HepG2 (cell line): ENCODE measurements around the gene XRCC5. TPM values are rescaled to one million over a fixed set of nuclear protein-coding genes. Genes with fewer than 3 reads are reported as not detected.

Source experiments
- BRF2 ChIP-seq: sonication (generic); formaldehyde crosslinking; IDR thresholded peaks from 2 replicates; pipeline ENCODE4 v1.8.1; 2022; ENCODE audit warnings: mild to moderate bottlenecking, missing genetic modification reagents
- DMAP1 ChIP-seq: IDR thresholded peaks from 2 replicates; pipeline ENCODE4 v1.6.1; 2016
- ESRRA ChIP-seq: sonication (generic); formaldehyde crosslinking; IDR thresholded peaks from 2 replicates; pipeline ENCODE4 v1.5.1; 2020; ENCODE audit warnings: mild to moderate bottlenecking, low read depth, missing genetic modification reagents
- HMG20A ChIP-seq: IDR thresholded peaks from 2 replicates; pipeline ENCODE4 v1.6.1; 2016; ENCODE audit warnings: borderline replicate concordance
- KDM1A ChIP-seq: IDR thresholded peaks from 2 replicates; pipeline ENCODE4 v1.6.1; 2016; ENCODE audit warnings: missing compliant biosample characterization
- KDM2A ChIP-seq: sonication (generic); formaldehyde crosslinking; IDR thresholded peaks from 2 replicates; pipeline ENCODE4 v1.4.0; 2020; ENCODE audit warnings: low read depth, missing genetic modification reagents, borderline replicate concordance
- KDM4B ChIP-seq: sonication (generic); formaldehyde crosslinking; IDR thresholded peaks from 2 replicates; pipeline ENCODE4 v1.4.0; 2020; ENCODE audit warnings: missing genetic modification reagents
- MYC ChIP-seq: sonication (generic); formaldehyde crosslinking; IDR thresholded peaks from 2 replicates; pipeline ENCODE4 v1.9.0; 2021; ENCODE audit warnings: missing genetic modification reagents, borderline replicate concordance
- NRL ChIP-seq: sonication (generic); formaldehyde crosslinking; IDR thresholded peaks from 2 replicates; pipeline ENCODE4 v1.5.0; 2020; ENCODE audit warnings: missing genetic modification reagents, mild to moderate bottlenecking, moderate library complexity, borderline replicate concordance
- SIN3A ChIP-seq: IDR thresholded peaks from 2 replicates; pipeline ENCODE4 v1.6.1; 2011; ENCODE audit warnings: low read depth, mild to moderate bottlenecking, control low read depth, low read length, borderline replicate concordance
- SIX4 ChIP-seq: sonication (generic); formaldehyde crosslinking; IDR thresholded peaks from 2 replicates; pipeline ENCODE4 v1.4.0; 2020; ENCODE audit warnings: missing genetic modification reagents
- SNAPC5 ChIP-seq: sonication (generic); formaldehyde crosslinking; IDR thresholded peaks from 2 replicates; pipeline ENCODE4 v1.8.1; 2023; ENCODE audit warnings: mild to moderate bottlenecking, missing genetic modification reagents, borderline replicate concordance
- SPEN ChIP-seq: sonication (generic); formaldehyde crosslinking; IDR thresholded peaks from 2 replicates; pipeline ENCODE4 v1.5.1; 2020; ENCODE audit warnings: low read depth, mild to moderate bottlenecking, missing genetic modification reagents
- TSC22D2 ChIP-seq: sonication (generic); formaldehyde crosslinking; IDR thresholded peaks from 2 replicates; pipeline ENCODE4 v1.5.1; 2020; ENCODE audit warnings: missing genetic modification reagents, mild to moderate bottlenecking, borderline replicate concordance
- XRCC5 ChIP-seq: fragments of 200-400 bp; formaldehyde crosslinking; optimal IDR thresholded peaks from 2 replicates; pipeline ENCODE3; 2017; ENCODE audit warnings: mild to moderate bottlenecking, low read length
- ZFAT ChIP-seq: sonication (generic); formaldehyde crosslinking; conservative IDR thresholded peaks from 2 replicates; pipeline ENCODE4 v1.8.1; 2023; ENCODE audit warnings: missing genetic modification reagents, inconsistent platforms
- ZNF205 ChIP-seq: IDR thresholded peaks from 2 replicates; pipeline ENCODE4 v1.6.1; 2018; ENCODE audit warnings: missing biosample characterization, missing genetic modification reagents
- ZNF501 ChIP-seq: sonication (generic); formaldehyde crosslinking; IDR thresholded peaks from 2 replicates; pipeline ENCODE4 v1.5.1; 2020; ENCODE audit warnings: mild to moderate bottlenecking, moderate library complexity, missing genetic modification reagents
- ZNF530 ChIP-seq: sonication (generic); formaldehyde crosslinking; IDR thresholded peaks from 2 replicates; pipeline ENCODE4 v1.5.0; 2020; ENCODE audit warnings: low read depth, mild to moderate bottlenecking, missing genetic modification reagents
- ZNF550 ChIP-seq: sonication (generic); formaldehyde crosslinking; IDR thresholded peaks from 2 replicates; pipeline ENCODE4 v1.4.0; 2020; ENCODE audit warnings: mild to moderate bottlenecking, missing genetic modification reagents, borderline replicate concordance
- polyA plus RNA-seq, 8 experiments: library from polyadenylated mRNA; depleted of rRNA in 3 of 8; stranded (reverse) in 7 of 8; unstranded in 1 of 8; fragments of >200 nt; fragmentation: Illumina TruSeq in 4 of 8; extraction: Trizol in 4 of 8; gene quantifications; 2 replicates each; pipeline versions ENCODE4 v1.2.1 to v1.2.3, GENCODE V29; 2011 to 2016; ENCODE audit warnings: low read depth in 4 of 8, missing spikeins in 1 of 8, mixed read lengths in 1 of 8; ENCODE audit not compliant: insufficient read depth in 1 of 8
- total RNA-seq, 5 experiments: library from RNA; depleted of rRNA; stranded (reverse); fragments of >200 nt; fragmentation: Illumina TruSeq; extraction: Trizol; gene quantifications; 2 replicates each; pipeline ENCODE4 v1.2.3, GENCODE V29; 2016; ENCODE audit warnings: low read depth in 1 of 5
- TF ChIP-seq, protein P1 (sequence below): sonication (generic); formaldehyde crosslinking; IDR thresholded peaks from 2 replicates; pipeline ENCODE4 v1.5.0; 2020; ENCODE audit warnings: mild to moderate bottlenecking, missing genetic modification reagents, moderate library complexity
- TF ChIP-seq, protein P2 (sequence below): sonication (generic); formaldehyde crosslinking; IDR thresholded peaks from 2 replicates; pipeline ENCODE4 v1.4.0; 2020; ENCODE audit warnings: mild to moderate bottlenecking, low read depth, missing genetic modification reagents
- TF ChIP-seq, protein P3 (sequence below): IDR thresholded peaks from 2 replicates; pipeline ENCODE4 v1.6.1; 2016; ENCODE audit warnings: missing compliant biosample characterization, missing genetic modification reagents, borderline replicate concordance

Gene XRCC5
- total and polyA plus RNA-seq, 2 of the 13 experiments (the other 11 are each of a cell fraction or from before 2014, with no cell fraction given): 264 to 454 TPM

DNA sequence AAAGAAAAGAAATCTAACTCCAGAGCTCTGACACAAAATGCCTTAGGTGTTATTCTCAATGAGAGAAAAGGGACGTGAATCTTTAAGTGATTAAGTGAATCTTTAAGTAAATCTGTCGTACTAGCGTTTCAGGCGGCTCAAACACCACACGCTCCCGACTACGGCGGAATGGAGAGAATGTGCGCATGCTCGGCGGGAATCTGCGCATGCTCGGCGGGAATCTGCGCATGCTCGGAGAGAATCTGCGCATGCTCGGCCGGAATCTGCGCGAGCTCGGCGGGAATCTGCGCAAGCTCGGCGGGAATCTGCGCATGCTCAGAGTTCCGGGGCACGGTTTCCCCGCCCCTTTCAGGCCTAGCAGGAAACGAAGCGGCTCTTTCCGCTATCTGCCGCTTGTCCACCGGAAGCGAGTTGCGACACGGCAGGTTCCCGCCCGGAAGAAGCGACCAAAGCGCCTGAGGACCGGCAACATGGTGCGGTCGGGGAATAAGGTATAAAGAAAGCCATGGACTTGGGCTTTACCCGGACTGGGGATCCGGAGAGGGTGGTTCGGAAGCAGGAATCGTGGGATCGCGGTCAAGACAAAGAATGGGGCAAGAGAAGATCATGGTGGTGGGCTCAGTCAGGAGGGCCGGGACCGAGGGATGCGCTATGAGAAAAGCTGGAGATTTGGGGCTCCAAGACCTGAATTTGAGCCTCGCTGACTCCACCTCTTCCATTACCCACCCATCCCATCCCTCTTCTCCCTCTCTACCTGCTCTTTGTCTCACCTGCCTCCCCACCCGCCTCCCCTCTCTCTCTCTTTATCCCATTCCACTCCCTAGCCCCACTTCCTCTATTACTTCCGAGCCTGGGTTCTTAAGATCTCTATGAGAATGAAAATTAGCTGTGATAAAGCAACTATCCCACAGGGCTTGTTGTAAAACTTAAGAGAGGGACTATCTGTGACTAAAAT lies at the start of gene XRCC5 (continued):
- TF ChIP-seq, protein P1, sequence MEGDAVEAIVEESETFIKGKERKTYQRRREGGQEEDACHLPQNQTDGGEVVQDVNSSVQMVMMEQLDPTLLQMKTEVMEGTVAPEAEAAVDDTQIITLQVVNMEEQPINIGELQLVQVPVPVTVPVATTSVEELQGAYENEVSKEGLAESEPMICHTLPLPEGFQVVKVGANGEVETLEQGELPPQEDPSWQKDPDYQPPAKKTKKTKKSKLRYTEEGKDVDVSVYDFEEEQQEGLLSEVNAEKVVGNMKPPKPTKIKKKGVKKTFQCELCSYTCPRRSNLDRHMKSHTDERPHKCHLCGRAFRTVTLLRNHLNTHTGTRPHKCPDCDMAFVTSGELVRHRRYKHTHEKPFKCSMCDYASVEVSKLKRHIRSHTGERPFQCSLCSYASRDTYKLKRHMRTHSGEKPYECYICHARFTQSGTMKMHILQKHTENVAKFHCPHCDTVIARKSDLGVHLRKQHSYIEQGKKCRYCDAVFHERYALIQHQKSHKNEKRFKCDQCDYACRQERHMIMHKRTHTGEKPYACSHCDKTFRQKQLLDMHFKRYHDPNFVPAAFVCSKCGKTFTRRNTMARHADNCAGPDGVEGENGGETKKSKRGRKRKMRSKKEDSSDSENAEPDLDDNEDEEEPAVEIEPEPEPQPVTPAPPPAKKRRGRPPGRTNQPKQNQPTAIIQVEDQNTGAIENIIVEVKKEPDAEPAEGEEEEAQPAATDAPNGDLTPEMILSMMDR: 0 out of 2 replicates have a peak, but pooled peaks have one; percentile 5
- TF ChIP-seq ZNF550 (CRISPR knock-in tag) (peak; percentile 96; the same call in 1 of the 2 replicates), ZNF530 (CRISPR knock-in tag) (no peak), SIX4 (CRISPR knock-in tag) (0 out of 2 replicates have a peak, but pooled peaks have one; percentile 15), HMG20A (CRISPR knock-in tag) (0 out of 2 replicates have a peak, but pooled peaks have one; percentile 32), ZNF205 (CRISPR knock-in tag) (peak; percentile 89; the same call in 1 of the 2 replicates), MYC (peak; percentile 96), ZNF501 (CRISPR knock-in tag) (peak; percentile 99), SPEN (CRISPR knock-in tag) (peak; percentile 99), KDM2A (peak; percentile 93), ESRRA (CRISPR knock-in tag) (0 out of 2 replicates have a peak, but pooled peaks have one; percentile 66), XRCC5 (peak; percentile 65), NRL (peak; percentile 98), ZFAT (CRISPR knock-in tag) (peak; percentile 69), KDM1A (CRISPR knock-in tag) (no peak), TSC22D2 (peak; percentile 87; the same call in 1 of the 2 replicates), SNAPC5 (no peak), BRF2 (CRISPR knock-in tag) (peak; percentile 30; the same call in 1 of the 2 replicates), KDM4B (CRISPR knock-in tag) (peak; percentile 85), DMAP1 (CRISPR knock-in tag) (peak; percentile 98), SIN3A (peak; percentile 96)
- TF ChIP-seq, protein P2, sequence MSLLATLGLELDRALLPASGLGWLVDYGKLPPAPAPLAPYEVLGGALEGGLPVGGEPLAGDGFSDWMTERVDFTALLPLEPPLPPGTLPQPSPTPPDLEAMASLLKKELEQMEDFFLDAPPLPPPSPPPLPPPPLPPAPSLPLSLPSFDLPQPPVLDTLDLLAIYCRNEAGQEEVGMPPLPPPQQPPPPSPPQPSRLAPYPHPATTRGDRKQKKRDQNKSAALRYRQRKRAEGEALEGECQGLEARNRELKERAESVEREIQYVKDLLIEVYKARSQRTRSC (CRISPR knock-in tag): no peak
- TF ChIP-seq, protein P3, sequence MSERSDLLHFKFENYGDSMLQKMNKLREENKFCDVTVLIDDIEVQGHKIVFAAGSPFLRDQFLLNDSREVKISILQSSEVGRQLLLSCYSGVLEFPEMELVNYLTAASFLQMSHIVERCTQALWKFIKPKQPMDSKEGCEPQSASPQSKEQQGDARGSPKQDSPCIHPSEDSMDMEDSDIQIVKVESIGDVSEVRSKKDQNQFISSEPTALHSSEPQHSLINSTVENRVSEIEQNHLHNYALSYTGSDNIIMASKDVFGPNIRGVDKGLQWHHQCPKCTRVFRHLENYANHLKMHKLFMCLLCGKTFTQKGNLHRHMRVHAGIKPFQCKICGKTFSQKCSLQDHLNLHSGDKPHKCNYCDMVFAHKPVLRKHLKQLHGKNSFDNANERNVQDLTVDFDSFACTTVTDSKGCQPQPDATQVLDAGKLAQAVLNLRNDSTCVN (CRISPR knock-in tag): peak; percentile 88; the same call in 1 of the 2 replicates
